Measurements from ENCODE around the gene KATNAL2.
"Not testable (repeated sequence)": the region's sequence is repeated elsewhere in the genome, so short reads cannot be mapped to it uniquely, and the experiment has no call there.

The KATNAL2 gene

GRCh38 chr18:46958209-46958608 is 40.8 kb downstream of the KATNAL2 start:
- no peak for TF ChIP-seq CTCF (IDR thresholded peaks at IDR 0.05; ENCODE audit: low read depth, low read length, missing control alignments)

GRCh38 chr18:46963656-46964578 is 46.5 kb downstream of the KATNAL2 start:
- not testable (repeated sequence) for DNase-seq (ENCODE audit: extremely low read depth, low read depth); H3K4me3 ChIP-seq (replicated peaks; ENCODE audit: low read depth, low read length)

More at GRCh38 chr18:46958209-46958608, 40.8 kb downstream of the KATNAL2 start:
- H3K4me3 ChIP-seq (replicated peaks; ENCODE audit: low read depth, low read length) = no peak overlapping the region
- no peak for DNase-seq (ENCODE audit: extremely low read depth, low read depth)

GRCh38 chr18:46964579-46965293 is 47.3 kb downstream of the KATNAL2 start:
- not testable (repeated sequence) for DNase-seq (ENCODE audit: extremely low read depth, low read depth); H3K4me3 ChIP-seq (replicated peaks; ENCODE audit: low read depth, low read length)

- H3K4me3 ChIP-seq (replicated peaks; ENCODE audit: low read depth, low read length); DNase-seq (ENCODE audit: extremely low read depth, low read depth): not testable (repeated sequence)
Measured at GRCh38 chr18:46966266-46966665, 48.9 kb downstream of the KATNAL2 start.

- DNase-seq (ENCODE audit: extremely low read depth, low read depth); H3K4me3 ChIP-seq (replicated peaks; ENCODE audit: low read depth, low read length): not testable (repeated sequence)
Measured at GRCh38 chr18:46969551-46969950, 52.1 kb downstream of the KATNAL2 start.

GRCh38 chr18:47019870-47020269 is 102.5 kb downstream of the KATNAL2 start:
- H3K4me3 ChIP-seq (replicated peaks; ENCODE audit: low read depth, low read length); DNase-seq (ENCODE audit: extremely low read depth, low read depth): not testable (repeated sequence)

GRCh38 chr18:47020757-47021156 is 103.4 kb downstream of the KATNAL2 start:
- not testable (repeated sequence) for DNase-seq (ENCODE audit: extremely low read depth, low read depth); H3K4me3 ChIP-seq (replicated peaks; ENCODE audit: low read depth, low read length)

- not testable (repeated sequence) for DNase-seq (ENCODE audit: extremely low read depth, low read depth); H3K4me3 ChIP-seq (replicated peaks; ENCODE audit: low read depth, low read length)
Measured at GRCh38 chr18:47022821-47023220, 105.4 kb downstream of the KATNAL2 start.

- not testable (repeated sequence) for H3K4me3 ChIP-seq (replicated peaks; ENCODE audit: low read depth, low read length); DNase-seq (ENCODE audit: extremely low read depth, low read depth)
Measured at GRCh38 chr18:47023769-47024465, 106.5 kb downstream of the KATNAL2 start.

GRCh38 chr18:47025557-47026174 is 108.3 kb downstream of the KATNAL2 start:
- DNase-seq (ENCODE audit: extremely low read depth, low read depth); H3K4me3 ChIP-seq (replicated peaks; ENCODE audit: low read depth, low read length): not testable (repeated sequence)

GRCh38 chr18:47028738-47029137 is 111.3 kb downstream of the KATNAL2 start:
- H3K4me3 ChIP-seq (replicated peaks; ENCODE audit: low read depth, low read length); DNase-seq (ENCODE audit: extremely low read depth, low read depth): not testable (repeated sequence)

GRCh38 chr18:47029684-47030353 is 112.4 kb downstream of the KATNAL2 start:
- not testable (repeated sequence) for H3K4me3 ChIP-seq (replicated peaks; ENCODE audit: low read depth, low read length); DNase-seq (ENCODE audit: extremely low read depth, low read depth)

GRCh38 chr18:47030887-47031286 is 113.5 kb downstream of the KATNAL2 start:
- H3K4me3 ChIP-seq (replicated peaks; ENCODE audit: low read depth, low read length); DNase-seq (ENCODE audit: extremely low read depth, low read depth): not testable (repeated sequence)

Data from HFF-Myc (cell line).